ENCODE results near the gene SELENOV. TPM values are rescaled to one million over a fixed set of nuclear protein-coding genes. Genes with fewer than 3 reads are reported as not detected.

Gene SELENOV
- total RNA-seq: not detected
- polyA plus RNA-seq: not detected
- long read RNA-seq, donor 1: 0 reads
- long read RNA-seq, donor 2: 0 reads

GRCh38 chr19:39514840-39515550 is at the start of gene SELENOV:
Gene SELENOV (plus strand): TSS chr19:39515139. CDS start chr19:39515213, 74 bp downstream.
- Histone ChIP-seq H3K27me3 (replicated peaks in 1 of 7) (peaks cover 2 to 86% (median 40%) of the 10 kb centered on the region in 7 donors), H3K4me1 (peaks cover 11 to 20% (median 17%) of the 10 kb centered on the region in 6 donors), H3K9me3 (no peaks in the 10 kb centered on the region), H3K27ac (no peak within 1 kb of the TSS), H3K36me3 (no peaks in the 10 kb centered on the region), H3K4me3 (peak within 1 kb of the TSS in 7 of 8 donors; percentile 21 to 58 (median 27))
- WGBS, 5 donors: 1 to 4% (median 3%) methylated on average over 35 to 56 of the region's 56 CpGs
- DNase-seq: peak; percentile 76
- TF ChIP-seq CTCF (IDR thresholded peaks at IDR 0.05 in 8 of 11, conservative IDR thresholded peaks at IDR 0.05 in 3 of 11) (no peak), POLR2A (IDR thresholded peaks at IDR 0.05) (no peak), POLR2AphosphoS5 (IDR thresholded peaks at IDR 0.05) (no peak)
- intact Hi-C loops (cut with DNase I; ENCODE audit: low total_unique reads): no loop called here

GRCh38 chr19:39465956-39466747 is 48.8 kb upstream of the SELENOV start:
- Histone ChIP-seq H3K27ac (no peak overlapping the region), H3K4me3 (no peak overlapping the region), H3K36me3 (peaks cover 11 to 100% (median 82%) of the 10 kb centered on the region in 6 donors), H3K9me3 (no peaks in the 10 kb centered on the region), H3K27me3 (replicated peaks in 1 of 7) (no peaks in the 10 kb centered on the region), H3K4me1 (no peaks in the 10 kb centered on the region)
- DNase-seq: no peak
- intact Hi-C loops (cut with DNase I; ENCODE audit: low total_unique reads): no loop called here
- WGBS, 5 donors: 94 to 97% (median 95%) methylated on average over 17 to 18 of the region's 18 CpGs
- TF ChIP-seq POLR2A (IDR thresholded peaks at IDR 0.05) (no peak), POLR2AphosphoS5 (IDR thresholded peaks at IDR 0.05) (peak in 1 of 3 donors; percentile 53), CTCF (IDR thresholded peaks at IDR 0.05 in 8 of 11, conservative IDR thresholded peaks at IDR 0.05 in 3 of 11) (no peak)

GRCh38 chr19:39467941-39468340 is 47.0 kb upstream of the SELENOV start:
- TF ChIP-seq POLR2AphosphoS5 (IDR thresholded peaks at IDR 0.05): peak in 1 of 3 donors; percentile 42
- TF ChIP-seq CTCF (IDR thresholded peaks at IDR 0.05 in 8 of 11, conservative IDR thresholded peaks at IDR 0.05 in 3 of 11): no peak
- no peak for TF ChIP-seq POLR2A (IDR thresholded peaks at IDR 0.05)
- peaks cover 15 to 100% (median 91%) of the 10 kb centered on the region in 6 donors for H3K36me3 ChIP-seq
- no peaks in the 10 kb centered on the region for H3K9me3 ChIP-seq
- 93 to 100% (median 95%) methylated on average over 3 to 7 of the region's 7 CpGs for WGBS, 5 donors
- H3K4me1 ChIP-seq: no peaks in the 10 kb centered on the region
- H3K27ac ChIP-seq: no peak overlapping the region
- intact Hi-C loops (cut with DNase I; ENCODE audit: low total_unique reads): no loop called here
- H3K27me3 ChIP-seq (replicated peaks in 1 of 7): no peaks in the 10 kb centered on the region
- no peak for DNase-seq
- no peak overlapping the region for H3K4me3 ChIP-seq

GRCh38 chr19:39469036-39469435 is 45.9 kb upstream of the SELENOV start:
- no peaks in the 10 kb centered on the region for H3K4me1 ChIP-seq
- peaks cover 15 to 100% (median 100%) of the 10 kb centered on the region in 6 donors for H3K36me3 ChIP-seq
- no peak overlapping the region for H3K4me3 ChIP-seq
- no peaks in the 10 kb centered on the region for H3K9me3 ChIP-seq
- intact Hi-C loops (cut with DNase I; ENCODE audit: low total_unique reads): no loop called here
- TF ChIP-seq CTCF (IDR thresholded peaks at IDR 0.05 in 8 of 11, conservative IDR thresholded peaks at IDR 0.05 in 3 of 11): no peak
- TF ChIP-seq POLR2A (IDR thresholded peaks at IDR 0.05): no peak
- peak; percentile 10 to 45 (median 28) for TF ChIP-seq POLR2AphosphoS5 (IDR thresholded peaks at IDR 0.05)
- WGBS, 5 donors: 88 to 94% (median 93%) methylated on average over 11 of the region's 11 CpGs; no CpG with 5 or more reads in 1 of the 5 donors
- no peak overlapping the region for H3K27ac ChIP-seq
- DNase-seq: no peak
- no peaks in the 10 kb centered on the region for H3K27me3 ChIP-seq (replicated peaks in 1 of 7)
